H9 (cell line): ENCODE data around the gene EOGT. TPM values are rescaled to one million over a fixed set of nuclear protein-coding genes. Genes with fewer than 3 reads are reported as not detected.

Experiments
- DNase-seq: peaks from one replicate; pipeline ENCODE4 v3.0.0-alpha.2; 2017
- H2AFZ ChIP-seq: one replicate; pipeline ENCODE4 v1.6.1; 2013; ENCODE audit warnings: mild to moderate bottlenecking, low read length, control low read depth, moderate library complexity
- H2AK5ac ChIP-seq: 2 replicates; pipeline ENCODE4 v1.6.1; 2013; ENCODE audit warnings: low read length, control low read depth, mixed read lengths; ENCODE audit not compliant: insufficient read length
- H2BK120ac ChIP-seq: one replicate; pipeline ENCODE4 v1.6.1; 2013; ENCODE audit warnings: low read depth, mild to moderate bottlenecking, low read length, control low read depth, inconsistent platforms; ENCODE audit not compliant: poor library complexity, severe bottlenecking
- H2BK12ac ChIP-seq: 2 replicates; pipeline ENCODE4 v1.6.1; 2013; ENCODE audit warnings: low read length, control low read depth, mixed read lengths, low read depth; ENCODE audit not compliant: insufficient read length
- H2BK15ac ChIP-seq: 2 replicates; pipeline ENCODE4 v1.6.1; 2013; ENCODE audit warnings: low read depth, low read length, control low read depth
- H2BK20ac ChIP-seq: one replicate; pipeline ENCODE4 v1.6.1; 2013; ENCODE audit warnings: low read depth, mild to moderate bottlenecking, low read length, control low read depth, inconsistent platforms; ENCODE audit not compliant: poor library complexity, severe bottlenecking
- H2BK5ac ChIP-seq: 2 replicates; pipeline ENCODE4 v1.6.1; 2013; ENCODE audit warnings: low read length, control low read depth, mixed read lengths; ENCODE audit not compliant: insufficient read length
- H3K14ac ChIP-seq: 2 replicates; pipeline ENCODE4 v1.6.1; 2013; ENCODE audit warnings: low read length, control low read depth; ENCODE audit not compliant: insufficient read depth
- H3K18ac ChIP-seq: 2 replicates; pipeline ENCODE4 v1.6.1; 2013; ENCODE audit warnings: low read depth, mild to moderate bottlenecking, mixed read lengths, low read length, control low read depth; ENCODE audit not compliant: insufficient read length
- H3K23ac ChIP-seq: 2 replicates; pipeline ENCODE4 v1.6.1; 2013; ENCODE audit warnings: low read length, control low read depth, mixed read lengths, low read depth; ENCODE audit not compliant: insufficient read length
- H3K23me2 ChIP-seq: 2 replicates; pipeline ENCODE4 v1.6.1; 2013; ENCODE audit warnings: low read depth, mild to moderate bottlenecking, mixed read lengths, low read length, control low read depth; ENCODE audit not compliant: insufficient read length, poor library complexity, severe bottlenecking
- H3K27ac ChIP-seq: 2 replicates; pipeline ENCODE4 v1.5.1; 2013; ENCODE audit warnings: low read length, control low read depth, mixed read lengths, low read depth; ENCODE audit not compliant: insufficient read length
- H3K27me3 ChIP-seq: 2 replicates; pipeline ENCODE4 v1.6.1; 2013; ENCODE audit warnings: low read length, control low read depth, inconsistent platforms; ENCODE audit not compliant: insufficient read depth
- H3K4ac ChIP-seq: 2 replicates; pipeline ENCODE4 v1.6.1; 2013; ENCODE audit warnings: low read depth, mild to moderate bottlenecking, control low read depth, inconsistent platforms, low read length, moderate library complexity
- H3K4me1 ChIP-seq: 2 replicates; pipeline ENCODE4 v1.6.1; 2013; ENCODE audit warnings: low read length, control low read depth, inconsistent platforms; ENCODE audit not compliant: insufficient read depth
- H3K4me2 ChIP-seq: 2 replicates; pipeline ENCODE4 v1.6.1; 2013; ENCODE audit warnings: low read length, control low read depth, mixed read lengths; ENCODE audit not compliant: insufficient read length, insufficient read depth
- H3K56ac ChIP-seq: 2 replicates; pipeline ENCODE4 v1.6.1; 2013; ENCODE audit warnings: low read depth, mild to moderate bottlenecking, mixed read lengths, low read length, control low read depth; ENCODE audit not compliant: insufficient read length
- H3K79me1 ChIP-seq: 2 replicates; pipeline ENCODE4 v1.6.1; 2013; ENCODE audit warnings: low read depth, mild to moderate bottlenecking, moderate library complexity, low read length, control low read depth, inconsistent platforms; ENCODE audit not compliant: insufficient read depth, poor library complexity, severe bottlenecking
- H3K79me2 ChIP-seq: 2 replicates; pipeline ENCODE4 v1.6.1; 2013; ENCODE audit warnings: low read length, control low read depth, inconsistent platforms; ENCODE audit not compliant: insufficient read depth
- H3K9ac ChIP-seq: 2 replicates; pipeline ENCODE4 v1.6.1; 2013; ENCODE audit warnings: low read length, control low read depth, mixed read lengths; ENCODE audit not compliant: insufficient read length; ENCODE audit errors: extremely low read depth
- H3K9me3 ChIP-seq: one replicate; pipeline ENCODE4 v1.6.1; 2013; ENCODE audit warnings: low read depth, low read length, inconsistent platforms; ENCODE audit not compliant: control insufficient read depth
- H3T11ph ChIP-seq: one replicate; pipeline ENCODE4 v1.6.1; 2013; ENCODE audit warnings: mild to moderate bottlenecking, low read length, control low read depth, inconsistent platforms
- H4K20me1 ChIP-seq: one replicate; pipeline ENCODE4 v1.6.1; 2013; ENCODE audit not compliant: control insufficient read depth, insufficient read length, insufficient read depth
- H4K5ac ChIP-seq: 2 replicates; pipeline ENCODE4 v1.6.1; 2013; ENCODE audit warnings: low read depth, mild to moderate bottlenecking, mixed read lengths, low read length, control low read depth; ENCODE audit not compliant: insufficient read length
- H4K8ac ChIP-seq: replicated peaks from 2 replicates; pipeline ENCODE4 v1.6.1; 2013; ENCODE audit warnings: low read length, control low read depth, mixed read lengths, low read depth; ENCODE audit not compliant: insufficient read length
- H4K91ac ChIP-seq: 2 replicates; pipeline ENCODE4 v1.6.1; 2013; ENCODE audit warnings: low read depth, mild to moderate bottlenecking, moderate library complexity, mixed read lengths, low read length, control low read depth; ENCODE audit not compliant: insufficient read length
- H3K27ac Mint-ChIP-seq, 3 experiments: 2 replicates in 2 of 3; 3 replicates in 1 of 3; pipeline ENCODE4 v1.8.0; 2020 to 2021; ENCODE audit warnings: mixed read lengths in 3 of 3, mild to moderate bottlenecking in 1 of 3, moderate library complexity in 1 of 3
- H3K27me3 Mint-ChIP-seq: 2 replicates; pipeline ENCODE4 v1.8.0; 2021; ENCODE audit warnings: low read depth, mild to moderate bottlenecking, moderate library complexity, mixed read lengths
- H3K36me3 Mint-ChIP-seq, 3 experiments: 2 replicates in 2 of 3; 3 replicates in 1 of 3; pipeline ENCODE4 v1.8.0; 2020 to 2021; ENCODE audit warnings: low read depth in 3 of 3, mixed read lengths in 3 of 3; ENCODE audit not compliant: insufficient read depth in 1 of 3
- H3K4me1 Mint-ChIP-seq, 2 experiments: 2 replicates each; pipeline ENCODE4 v1.8.0; 2020; ENCODE audit warnings: mixed read lengths in 2 of 2
- H3K4me3 Mint-ChIP-seq, 2 experiments: 2 replicates in 1 of 2; 3 replicates in 1 of 2; pipeline ENCODE4 v1.8.0; 2020 to 2021; ENCODE audit warnings: mild to moderate bottlenecking in 2 of 2, mixed read lengths in 2 of 2, moderate library complexity in 1 of 2
- H3K9me3 Mint-ChIP-seq, 2 experiments: 2 replicates in 1 of 2; 3 replicates in 1 of 2; pipeline ENCODE4 v1.8.0; 2020; ENCODE audit warnings: mild to moderate bottlenecking in 2 of 2, mixed read lengths in 2 of 2, moderate library complexity in 1 of 2
- WGBS: extraction: QIAGEN DNeasy Blood & Tissue Kit; methylation state at CpG from one replicate; pipeline ENCODE4 v1.1.7; 2013; ENCODE audit warnings: missing lambda C conversion rate, low lambda C conversion rate, mixed read lengths; ENCODE audit not compliant: insufficient read length; ENCODE audit errors: extremely low coverage; 5-methylcytosine and 5-hydroxymethylcytosine counted together
- long read RNA-seq: library from polyadenylated mRNA; unstranded; transcript quantifications from one replicate; pipeline ENCODE4 v2.0.0, GENCODE V29; 2020
- total RNA-seq: library from RNA; stranded (reverse); gene quantifications from 2 replicates; pipeline ENCODE4 v1.2.1, GENCODE V29; 2021
- TF ChIP-seq, protein P1 (sequence below): fragments of 200-600 bp; sonication (generic); conservative IDR thresholded peaks from 3 replicates; pipeline ENCODE4 v1.8.0; 2021; ENCODE audit warnings: antibody characterized with exemption, mild to moderate bottlenecking

Gene EOGT
- 30.5 and 34.7 TPM in 2 replicates for total RNA-seq
- long read RNA-seq, full-length matches to known transcripts = 12 of 48 reads
- long read RNA-seq, partial matches to known transcripts = 15 of 48 reads
- long read RNA-seq, other reads (novel, unspliced or antisense) = 21 of 48 reads

DNA sequence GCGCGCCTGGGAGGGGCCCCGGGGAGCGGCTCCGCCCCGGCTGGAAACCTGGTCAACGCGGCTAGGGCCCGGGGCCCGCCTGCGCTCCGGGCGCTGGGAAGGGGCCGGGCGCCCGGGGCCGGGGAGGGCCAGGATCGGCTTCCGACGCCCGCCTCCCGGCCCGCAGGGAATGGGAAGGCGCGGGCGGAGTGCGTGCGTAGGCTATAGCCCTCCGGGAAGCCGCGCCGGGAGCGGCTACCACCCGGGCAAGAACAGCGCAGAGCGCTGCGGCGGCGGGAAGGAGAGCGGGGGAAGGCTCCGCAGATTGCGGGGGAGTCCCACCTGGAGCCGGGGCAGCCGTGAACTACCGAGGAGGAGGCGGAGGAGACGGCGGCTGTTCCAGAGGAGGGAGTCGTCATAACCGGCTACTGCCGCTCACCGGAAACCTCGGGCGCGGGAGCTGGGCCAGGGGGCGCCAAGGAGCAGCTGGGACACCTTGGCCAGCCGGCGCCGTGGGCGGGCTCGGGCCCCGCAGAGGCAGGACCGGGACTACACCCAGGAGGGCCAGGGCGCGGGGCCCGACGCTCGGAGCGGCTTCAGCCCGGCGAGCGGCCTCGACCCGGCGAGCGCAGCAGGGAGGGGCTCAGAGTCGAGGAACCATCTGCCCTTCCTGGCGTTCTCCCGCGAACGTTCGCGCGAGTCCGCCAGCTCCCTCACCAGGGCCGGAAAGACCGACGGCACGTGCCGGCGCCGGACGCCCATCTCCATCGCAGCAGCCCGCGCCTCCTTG lies at the start of gene EOGT:
TSS of gene EOGT (minus strand) at position 432 of the 769 bp plus-strand sequence. CDS start 3,838 bp downstream, outside the sequence.
- Histone ChIP-seq H3K4me1 (peaks cover 11% of the 10 kb centered on the region; the same call in 1 of the 2 replicates), H3K56ac (no peak within 1 kb of the TSS), H3K27me3 (no peaks in the 10 kb centered on the region), H2BK15ac (no peak within 1 kb of the TSS; the same call in 1 of the 2 replicates), H3K23me2 (peaks cover 4% of the 10 kb centered on the region), H2AK5ac (no peak within 1 kb of the TSS), H3K27ac (no peak within 1 kb of the TSS), H3K14ac (peak within 1 kb of the TSS; percentile 70), H2BK120ac (peak within 1 kb of the TSS; percentile 58), H3K23ac (no peak within 1 kb of the TSS), H4K91ac (no peak within 1 kb of the TSS), H3K79me2 (no peaks in the 10 kb centered on the region), H3T11ph (no peak within 1 kb of the TSS), H3K4me2 (peak within 1 kb of the TSS; percentile 67), H3K18ac (peak within 1 kb of the TSS; percentile 97), H2AFZ (no peak within 1 kb of the TSS), H3K9me3 (no peaks in the 10 kb centered on the region), H4K8ac (no peak within 1 kb of the TSS), H2BK20ac (no peak within 1 kb of the TSS), H3K4ac (no peak within 1 kb of the TSS; the same call in 1 of the 2 replicates), H3K9ac (peak within 1 kb of the TSS; percentile 86), H4K5ac (no peak within 1 kb of the TSS), H3K79me1 (no peaks in the 10 kb centered on the region), H2BK12ac (no peak within 1 kb of the TSS), H2BK5ac (no peak within 1 kb of the TSS), H4K20me1 (no peaks in the 10 kb centered on the region)
- Mint-ChIP-seq H3K4me1 (peaks cover 55% of the 10 kb centered on the region in 2 experiments), H3K36me3 (peaks cover 4 to 13% (median 6%) of the 10 kb centered on the region in 3 experiments; a peak in 6 of 7 replicates), H3K27ac (peak within 1 kb of the TSS in 2 of 3 experiments; percentile 65 to 83; a peak in 3 of 7 replicates), H3K27me3 (no peaks in the 10 kb centered on the region), H3K4me3 (peak within 1 kb of the TSS; percentile 75 to 82), H3K9me3 (0 out of 5 replicates have a peak, but pooled peaks cover 0 to 3% of the 10 kb centered on the region in 2 experiments)
- peak; percentile 87 for DNase-seq
- TF ChIP-seq, protein P1, sequence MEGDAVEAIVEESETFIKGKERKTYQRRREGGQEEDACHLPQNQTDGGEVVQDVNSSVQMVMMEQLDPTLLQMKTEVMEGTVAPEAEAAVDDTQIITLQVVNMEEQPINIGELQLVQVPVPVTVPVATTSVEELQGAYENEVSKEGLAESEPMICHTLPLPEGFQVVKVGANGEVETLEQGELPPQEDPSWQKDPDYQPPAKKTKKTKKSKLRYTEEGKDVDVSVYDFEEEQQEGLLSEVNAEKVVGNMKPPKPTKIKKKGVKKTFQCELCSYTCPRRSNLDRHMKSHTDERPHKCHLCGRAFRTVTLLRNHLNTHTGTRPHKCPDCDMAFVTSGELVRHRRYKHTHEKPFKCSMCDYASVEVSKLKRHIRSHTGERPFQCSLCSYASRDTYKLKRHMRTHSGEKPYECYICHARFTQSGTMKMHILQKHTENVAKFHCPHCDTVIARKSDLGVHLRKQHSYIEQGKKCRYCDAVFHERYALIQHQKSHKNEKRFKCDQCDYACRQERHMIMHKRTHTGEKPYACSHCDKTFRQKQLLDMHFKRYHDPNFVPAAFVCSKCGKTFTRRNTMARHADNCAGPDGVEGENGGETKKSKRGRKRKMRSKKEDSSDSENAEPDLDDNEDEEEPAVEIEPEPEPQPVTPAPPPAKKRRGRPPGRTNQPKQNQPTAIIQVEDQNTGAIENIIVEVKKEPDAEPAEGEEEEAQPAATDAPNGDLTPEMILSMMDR = peak; percentile 76
- no CpG with 5 or more reads among the region's 96 CpGs for WGBS
